Measurements from ENCODE around the gene RGS8. TPM values are rescaled to one million over a fixed set of nuclear protein-coding genes. Genes with fewer than 3 reads are reported as not detected.

The RGS8 gene
- total RNA-seq, 2 experiments from 2014 or later: not detected

- DNase-seq: no peak
- Mint-ChIP-seq H3K9me3 (ENCODE audit: low read depth) (no peaks in the 10 kb centered on the region), H3K4me1 (no peaks in the 10 kb centered on the region), H3K36me3 (no peaks in the 10 kb centered on the region), H3K27ac (no peak overlapping the region), H3K4me3 (no peak overlapping the region), H3K27me3 (peaks cover 39% of the 10 kb centered on the region)
- CTCF ChIA-PET: no interaction called here
- no peak for ATAC-seq
Measured at GRCh38 chr1:182656842-182657397, 27.5 kb downstream of the RGS8 start.

DNA sequence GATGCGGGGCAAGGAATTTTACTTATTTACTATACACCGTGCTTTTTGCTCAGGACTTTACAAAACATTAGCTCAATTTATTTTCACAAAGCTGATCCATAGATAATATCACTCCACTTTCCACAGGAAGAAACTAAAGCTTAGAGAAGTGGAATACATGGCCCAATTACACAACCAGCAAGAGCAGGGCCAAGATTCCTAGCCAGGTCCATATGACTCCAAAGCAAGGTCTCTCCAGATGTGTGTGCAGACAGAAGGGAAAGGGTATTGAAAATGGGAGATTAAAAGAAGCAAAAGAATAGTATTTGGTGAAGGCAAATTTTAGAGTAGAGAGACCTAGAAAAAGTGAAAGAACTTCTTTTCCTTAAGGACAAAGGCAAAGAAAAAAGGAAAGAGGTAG is 30.4 kb downstream of the RGS8 start:
- CTCF ChIA-PET: no interaction called here
- Mint-ChIP-seq H3K27me3 (peaks cover 18% of the 10 kb centered on the region), H3K4me1 (peaks cover 4% of the 10 kb centered on the region), H3K36me3 (no peaks in the 10 kb centered on the region), H3K4me3 (no peak overlapping the region), H3K27ac (no peak overlapping the region), H3K9me3 (ENCODE audit: low read depth) (no peaks in the 10 kb centered on the region)
- DNase-seq (no peak), ATAC-seq (no peak)

GRCh38 chr1:182652933-182653332 is 31.5 kb downstream of the RGS8 start:
- Mint-ChIP-seq H3K4me1 (peaks cover 4% of the 10 kb centered on the region), H3K9me3 (ENCODE audit: low read depth) (no peaks in the 10 kb centered on the region), H3K4me3 (no peak overlapping the region), H3K27ac (no peak overlapping the region), H3K27me3 (peaks cover 17% of the 10 kb centered on the region), H3K36me3 (no peaks in the 10 kb centered on the region)
- no peak for ATAC-seq
- CTCF ChIA-PET: no interaction called here
- DNase-seq: no peak

GRCh38 chr1:182651339-182651724 is 33.1 kb downstream of the RGS8 start:
- CTCF ChIA-PET: interaction anchor here (1.2 kb wide), 1 partner anchor 131 kb away, joined by 3 read pairs; no protein-coding TSS in a partner anchor
- no peak overlapping the region for H3K4me3 Mint-ChIP-seq
- peaks cover 14% of the 10 kb centered on the region for H3K27me3 Mint-ChIP-seq
- H3K4me1 Mint-ChIP-seq: peaks cover 4% of the 10 kb centered on the region
- ATAC-seq: no peak
- H3K27ac Mint-ChIP-seq: no peak overlapping the region
- DNase-seq: no peak
- no peaks in the 10 kb centered on the region for H3K9me3 Mint-ChIP-seq (ENCODE audit: low read depth)
- H3K36me3 Mint-ChIP-seq: no peaks in the 10 kb centered on the region

GRCh38 chr1:182650678-182651338 is 33.6 kb downstream of the RGS8 start:
- ATAC-seq: no peak
- peaks cover 14% of the 10 kb centered on the region for H3K27me3 Mint-ChIP-seq
- no peaks in the 10 kb centered on the region for H3K9me3 Mint-ChIP-seq (ENCODE audit: low read depth)
- H3K36me3 Mint-ChIP-seq: no peaks in the 10 kb centered on the region
- H3K4me1 Mint-ChIP-seq: peaks cover 4% of the 10 kb centered on the region
- no peak overlapping the region for H3K4me3 Mint-ChIP-seq
- no peak overlapping the region for H3K27ac Mint-ChIP-seq
- CTCF ChIA-PET: no interaction called here
- no peak for DNase-seq

GRCh38 chr1:182649041-182649440 is 35.3 kb downstream of the RGS8 start:
- H3K4me1 Mint-ChIP-seq: peaks cover 4% of the 10 kb centered on the region
- DNase-seq: no peak
- no peak overlapping the region for H3K27ac Mint-ChIP-seq
- peaks cover 2% of the 10 kb centered on the region for H3K36me3 Mint-ChIP-seq
- H3K9me3 Mint-ChIP-seq (ENCODE audit: low read depth): no peaks in the 10 kb centered on the region
- ATAC-seq: no peak
- peaks cover 16% of the 10 kb centered on the region for H3K27me3 Mint-ChIP-seq
- H3K4me3 Mint-ChIP-seq: no peak overlapping the region
- CTCF ChIA-PET: interaction anchor here (0.9 kb wide), 1 partner anchor 136 kb away, joined by 3 read pairs; no protein-coding TSS in a partner anchor

- Mint-ChIP-seq H3K4me3 (no peak overlapping the region), H3K9me3 (ENCODE audit: low read depth) (no peaks in the 10 kb centered on the region), H3K27me3 (peaks cover 16% of the 10 kb centered on the region), H3K4me1 (peaks cover 6% of the 10 kb centered on the region), H3K27ac (no peak overlapping the region), H3K36me3 (peaks cover 3% of the 10 kb centered on the region)
- CTCF ChIA-PET: no interaction called here
- ATAC-seq: no peak
- no peak for DNase-seq
Measured at GRCh38 chr1:182646739-182647138, 37.6 kb downstream of the RGS8 start.

DNA sequence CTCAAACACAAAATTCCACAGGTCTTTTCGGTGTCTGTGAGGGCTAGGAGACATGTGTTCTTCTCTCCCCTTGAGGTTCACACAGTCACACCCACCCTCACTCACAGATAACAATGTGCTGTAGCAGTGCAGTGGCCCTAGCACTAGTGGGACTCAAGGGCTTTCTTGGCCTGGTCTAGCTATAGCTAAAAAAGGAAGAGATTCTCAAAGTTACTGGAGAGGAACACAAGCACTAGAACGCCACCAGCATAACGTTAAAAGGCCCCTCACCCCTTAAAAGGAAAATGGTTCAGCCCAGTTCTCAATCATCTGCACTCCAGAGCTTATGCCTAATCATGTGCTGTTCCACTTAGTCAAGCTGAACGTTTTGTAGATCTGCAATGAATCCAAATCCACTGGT is 39.5 kb downstream of the RGS8 start:
- H3K27me3 Mint-ChIP-seq: peaks cover 14% of the 10 kb centered on the region
- no peak overlapping the region for H3K4me3 Mint-ChIP-seq
- H3K27ac Mint-ChIP-seq: no peak overlapping the region
- H3K9me3 Mint-ChIP-seq (ENCODE audit: low read depth): no peaks in the 10 kb centered on the region
- CTCF ChIA-PET: no interaction called here
- DNase-seq (no peak), ATAC-seq (no peak)
- peaks cover 3% of the 10 kb centered on the region for H3K36me3 Mint-ChIP-seq
- H3K4me1 Mint-ChIP-seq: peaks cover 2% of the 10 kb centered on the region

- DNase-seq: no peak
- Mint-ChIP-seq H3K27me3 (peaks cover 17% of the 10 kb centered on the region), H3K4me1 (peaks cover 2% of the 10 kb centered on the region), H3K36me3 (peaks cover 3% of the 10 kb centered on the region), H3K27ac (no peak overlapping the region), H3K9me3 (ENCODE audit: low read depth) (no peaks in the 10 kb centered on the region), H3K4me3 (no peak overlapping the region)
- ATAC-seq: no peak
- CTCF ChIA-PET: no interaction called here
Measured at GRCh38 chr1:182643699-182644098, 40.7 kb downstream of the RGS8 start.

DNA sequence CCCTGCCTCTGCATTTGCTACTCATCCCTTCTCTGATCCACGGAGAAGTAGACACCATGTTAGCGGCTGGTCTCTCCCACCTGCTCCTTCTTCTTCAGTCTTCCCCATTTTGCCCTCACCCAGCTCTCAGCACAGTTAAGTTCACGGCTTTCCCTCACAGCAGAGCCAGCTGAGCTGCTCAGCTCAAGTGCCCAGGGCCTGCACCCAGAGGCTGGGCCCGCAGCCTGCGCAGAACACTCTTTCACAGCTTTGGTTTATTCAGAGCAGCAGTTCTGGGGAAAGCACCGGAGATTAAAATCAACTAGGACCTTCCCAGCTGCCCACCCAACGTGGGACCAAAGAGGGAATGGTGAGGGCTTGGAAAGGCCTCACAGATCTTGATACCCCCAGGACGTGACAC is 41.9 kb downstream of the RGS8 start:
- peaks cover 3% of the 10 kb centered on the region for H3K36me3 Mint-ChIP-seq
- ATAC-seq: no peak
- H3K4me3 Mint-ChIP-seq: no peak overlapping the region
- H3K4me1 Mint-ChIP-seq: peaks cover 2% of the 10 kb centered on the region
- no peak overlapping the region for H3K27ac Mint-ChIP-seq
- no peaks in the 10 kb centered on the region for H3K9me3 Mint-ChIP-seq (ENCODE audit: low read depth)
- CTCF ChIA-PET: no interaction called here
- no peak for DNase-seq
- peaks cover 16% of the 10 kb centered on the region for H3K27me3 Mint-ChIP-seq

GRCh38 chr1:182641561-182641960 is 42.8 kb downstream of the RGS8 start:
- H3K4me1 Mint-ChIP-seq: peaks cover 2% of the 10 kb centered on the region
- H3K27me3 Mint-ChIP-seq: peaks cover 11% of the 10 kb centered on the region
- no peak overlapping the region for H3K4me3 Mint-ChIP-seq
- H3K9me3 Mint-ChIP-seq (ENCODE audit: low read depth): no peaks in the 10 kb centered on the region
- CTCF ChIA-PET: no interaction called here
- DNase-seq (no peak), ATAC-seq (no peak)
- no peak overlapping the region for H3K27ac Mint-ChIP-seq
- peaks cover 3% of the 10 kb centered on the region for H3K36me3 Mint-ChIP-seq

GRCh38 chr1:182639330-182639729 is 45.1 kb downstream of the RGS8 start:
- ATAC-seq (no peak), DNase-seq (no peak)
- Mint-ChIP-seq H3K27me3 (peaks cover 14% of the 10 kb centered on the region), H3K4me1 (peaks cover 2% of the 10 kb centered on the region), H3K27ac (no peak overlapping the region), H3K36me3 (peaks cover 3% of the 10 kb centered on the region), H3K4me3 (no peak overlapping the region), H3K9me3 (ENCODE audit: low read depth) (no peaks in the 10 kb centered on the region)
- CTCF ChIA-PET: no interaction called here

DNA sequence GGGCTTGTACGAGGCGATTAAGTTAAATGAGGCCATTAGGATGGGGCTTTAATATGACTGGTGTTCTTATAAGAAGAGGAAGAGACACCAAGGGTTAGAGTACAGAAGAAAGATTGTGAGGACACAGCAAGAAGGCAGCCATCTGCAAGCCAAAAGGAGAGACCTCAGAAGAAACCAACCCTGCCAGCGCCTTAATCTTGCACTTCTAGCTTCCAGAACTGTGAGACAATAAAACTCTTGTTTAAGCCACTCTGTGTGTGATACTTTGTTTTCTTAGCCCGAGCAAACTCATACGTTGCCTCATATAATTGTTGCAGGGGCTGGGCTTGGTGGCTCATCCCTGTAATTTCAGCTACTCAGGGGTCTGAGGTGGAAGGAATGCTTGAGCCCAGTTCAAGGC is 46.6 kb downstream of the RGS8 start:
- peaks cover 19% of the 10 kb centered on the region for H3K27me3 Mint-ChIP-seq
- no peak overlapping the region for H3K27ac Mint-ChIP-seq
- CTCF ChIA-PET: no interaction called here
- DNase-seq (no peak), ATAC-seq (no peak)
- no peaks in the 10 kb centered on the region for H3K4me1 Mint-ChIP-seq
- H3K4me3 Mint-ChIP-seq: no peak overlapping the region
- H3K36me3 Mint-ChIP-seq: no peaks in the 10 kb centered on the region
- H3K9me3 Mint-ChIP-seq (ENCODE audit: low read depth): no peaks in the 10 kb centered on the region

DNA sequence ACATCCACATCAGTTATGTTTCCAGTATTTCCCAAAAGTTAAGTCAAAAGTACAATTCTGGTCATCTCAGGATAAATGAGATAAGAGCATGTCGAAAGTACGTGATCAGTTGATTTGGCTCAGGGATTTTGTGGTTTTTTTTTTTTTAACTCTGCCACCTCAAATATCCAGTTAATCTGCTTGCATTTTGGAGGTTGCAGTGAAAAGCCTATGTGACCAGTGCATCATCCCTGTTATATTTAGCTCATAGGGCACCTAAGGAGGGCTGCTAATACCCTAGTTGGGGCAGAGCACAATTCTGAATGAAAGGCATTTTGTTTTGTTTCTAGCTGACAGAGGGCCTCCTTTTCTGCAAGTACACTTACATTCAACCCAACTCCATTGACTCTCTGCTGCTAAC is 48.5 kb downstream of the RGS8 start:
- Mint-ChIP-seq H3K27ac (no peak overlapping the region), H3K9me3 (ENCODE audit: low read depth) (no peaks in the 10 kb centered on the region), H3K36me3 (no peaks in the 10 kb centered on the region), H3K4me1 (peaks cover 10% of the 10 kb centered on the region), H3K27me3 (peaks cover 32% of the 10 kb centered on the region), H3K4me3 (no peak overlapping the region)
- DNase-seq (no peak), ATAC-seq (no peak)
- CTCF ChIA-PET: interaction anchor here (1.3 kb wide), 1 partner anchor 147 kb away, joined by 3 read pairs; no protein-coding TSS in a partner anchor

Data from activated CD8-positive, alpha-beta memory T cell treated with anti-CD3 and anti-CD28 coated beads, Interleukin-2, amount 10 ng/mL, durations not matched to agents 7 days and 5 days (primary cell).